HG03060 (cell line): ENCODE measurements around the gene GNAI2.
"Not testable (repeated sequence)": the region's sequence is repeated elsewhere in the genome, so short reads cannot be mapped to it uniquely, and the experiment has no call there.

Experiments
- ATAC-seq: cut with Tn5 transposase; IDR thresholded peaks from one replicate; pipeline ENCODE4 v1.9.1; 2021; ENCODE audit warnings: low read depth, moderate number of reproducible peaks; ENCODE audit not compliant: unreplicated experiment

The GNAI2 gene

GRCh38 chr3:50260942-50261441 is 25.0 kb downstream of the GNAI2 start:
- no peak for ATAC-seq

GRCh38 chr3:50261505-50261904 is 25.5 kb downstream of the GNAI2 start:
- ATAC-seq, result no peak

- ATAC-seq, result not testable (repeated sequence)
Measured at GRCh38 chr3:50262200-50262599, 26.2 kb downstream of the GNAI2 start.

- ATAC-seq, result no peak
Measured at GRCh38 chr3:50262778-50263177, 26.8 kb downstream of the GNAI2 start.

- no peak for ATAC-seq
Measured at GRCh38 chr3:50263478-50264382, 27.7 kb downstream of the GNAI2 start.

GRCh38 chr3:50264383-50264963 is 28.5 kb downstream of the GNAI2 start:
- no peak for ATAC-seq

GRCh38 chr3:50264964-50265485 is 29.0 kb downstream of the GNAI2 start:
- no peak for ATAC-seq

GRCh38 chr3:50265571-50265970 is 29.6 kb downstream of the GNAI2 start:
- ATAC-seq, result no peak

GRCh38 chr3:50266017-50266416 is 30.0 kb downstream of the GNAI2 start:
- no peak for ATAC-seq

GRCh38 chr3:50266836-50267235 is 30.8 kb downstream of the GNAI2 start:
- ATAC-seq, result no peak

GRCh38 chr3:50267280-50267913 is 31.4 kb downstream of the GNAI2 start:
- no peak for ATAC-seq

GRCh38 chr3:50268276-50268675 is 32.3 kb downstream of the GNAI2 start:
- no peak for ATAC-seq

GRCh38 chr3:50268703-50269451 is 32.9 kb downstream of the GNAI2 start, which contains the start of gene SEMA3B:
Gene SEMA3B (plus strand): TSS chr3:50269147. CDS start chr3:50269241, 94 bp downstream.
- ATAC-seq, result no peak

GRCh38 chr3:50269460-50269859 is 33.5 kb downstream of the GNAI2 start:
- no peak for ATAC-seq

GRCh38 chr3:50269977-50270413 is 34.0 kb downstream of the GNAI2 start:
- ATAC-seq, result no peak

- no peak for ATAC-seq
Measured at GRCh38 chr3:50270422-50271224, 34.6 kb downstream of the GNAI2 start.

GRCh38 chr3:50271314-50271936 is 35.4 kb downstream of the GNAI2 start:
- no peak for ATAC-seq

GRCh38 chr3:50272538-50272910 is 36.5 kb downstream of the GNAI2 start:
- ATAC-seq, result not testable (repeated sequence)
